Measurements from ENCODE around the gene PTPRM. TPM values are rescaled to one million over a fixed set of nuclear protein-coding genes. Genes with fewer than 3 reads are reported as not detected.
A peak's percentile ranks its signal among the peaks of the same experiment; 100 is the strongest.

Gene PTPRM
- total and polyA plus RNA-seq, 2 of the 4 experiments (the other 2 are of a cell fraction): 28.3 to 51.2 TPM

GRCh38 chr18:7601936-7602335 is 34.8 kb downstream of the PTPRM start:
- intact Hi-C loops (cut with micrococcal nuclease) (no loop called here), dilution Hi-C loops (cut with HindIII; ENCODE audit: low sequenced_read_pairs, unreplicated experiment) (no loop called here), in situ Hi-C loops (cut with MboI; ENCODE audit: low sequenced_read_pairs) (no loop called here)
- no peak for TF ChIP-seq MXI1 (IDR thresholded peaks at IDR 0.05; ENCODE audit: borderline replicate concordance, low read depth, low read length)
- H3K4me1 ChIP-seq (ENCODE audit: control insufficient read depth, insufficient read depth, low read length): peaks cover 17% of the 10 kb centered on the region
- no peaks in the 10 kb centered on the region for H3K36me3 ChIP-seq (ENCODE audit: control insufficient read depth, insufficient read depth, low read length)
- H2BK5ac ChIP-seq (ENCODE audit: low read depth, low read length, poor library complexity, severe bottlenecking): no peak overlapping the region
- 0 out of 2 replicates have a peak overlapping the region, but pooled peaks have one; percentile 9 for H4K91ac ChIP-seq (ENCODE audit: insufficient read depth, low read depth, low read length)
- H3K14ac ChIP-seq (replicated peaks; ENCODE audit: low read depth, low read length): no peak overlapping the region
- CTCF ChIA-PET: interaction anchor here (0.6 to 1.2 kb wide), 3 partner anchors 9 to 116 kb away, joined by 3 to 5 read pairs (median 3); no protein-coding TSS in a partner anchor
- no peak overlapping the region for H2AK9ac ChIP-seq (replicated peaks; ENCODE audit: low read depth, low read length, poor library complexity)
- H3K27me3 ChIP-seq (ENCODE audit: control insufficient read depth, insufficient read depth, low read length): no peaks in the 10 kb centered on the region
- H3K27ac ChIP-seq (ENCODE audit: insufficient read depth, low read length): no peak overlapping the region
- POLR2A ChIA-PET (ENCODE audit: unreplicated experiment): no interaction called here
- no peak overlapping the region for H3K4me2 ChIP-seq (ENCODE audit: low read depth, low read length)
- H3K23ac ChIP-seq (ENCODE audit: low read depth, low read length): no peak overlapping the region
- no peak overlapping the region for H3K9ac ChIP-seq (ENCODE audit: low read depth, low read length)
- no peak overlapping the region; a peak in 1 of 4 replicates for H4K8ac ChIP-seq (ENCODE audit: low read depth in 2 of 2, low read length in 2 of 2)
- H2BK20ac ChIP-seq (ENCODE audit: low read depth, low read length): no peak overlapping the region
- H3K4me3 ChIP-seq (ENCODE audit: insufficient read depth, low read depth, low read length): no peak overlapping the region
- H2AFZ ChIP-seq (replicated peaks; ENCODE audit: low read length, poor library complexity): no peak overlapping the region
- WGBS, 2 experiments (ENCODE audit: extremely low coverage in 2 of 2, insufficient read length in 1 of 2): no CpG with 5 or more reads among the region's 3 CpGs
- H3K9me1 ChIP-seq (ENCODE audit: insufficient read depth, low read length): peaks cover 22% of the 10 kb centered on the region; the same call in 1 of the 2 replicates
- no peak overlapping the region for H3K4ac ChIP-seq (ENCODE audit: low read depth, low read length)
- no peak overlapping the region for H2BK120ac ChIP-seq (ENCODE audit: low read depth, low read length)
- DNase-seq (no peak), ATAC-seq (ENCODE audit: low read depth) (no peak)
- peak overlapping the region; percentile 16; the same call in 1 of the 2 replicates for H2AK5ac ChIP-seq (ENCODE audit: low read depth, low read length)
- H4K20me1 ChIP-seq (ENCODE audit: insufficient read depth, low read length): peaks cover 25% of the 10 kb centered on the region
- H3K9me3 ChIP-seq (ENCODE audit: control insufficient read depth, insufficient read depth, low read length): no peaks in the 10 kb centered on the region
- H3K79me1 ChIP-seq (ENCODE audit: low read depth in 1 of 2, low read length in 2 of 2): peaks cover 31 to 57% of the 10 kb centered on the region in 2 experiments
- H4K5ac ChIP-seq (ENCODE audit: low read depth, low read length): no peak overlapping the region
- peak overlapping the region; percentile 34; the same call in 1 of the 2 replicates for H3K18ac ChIP-seq (ENCODE audit: low read depth, low read length)
- H2BK15ac ChIP-seq (ENCODE audit: low read depth, low read length): no peak overlapping the region
- H3K56ac ChIP-seq (ENCODE audit: extremely low read depth, insufficient read depth, low read length): no peak overlapping the region
- no TSS peak for BruUV-seq (replicated peaks)
